ENCODE data around the gene DCUN1D2.
"Not testable (repeated sequence)": the region's sequence is repeated elsewhere in the genome, so short reads cannot be mapped to it uniquely, and the experiment has no call there.

Gene DCUN1D2

GRCh38 chr13:113474179-113474578 lies 16.3 kb downstream of the DCUN1D2 start:
- TF ChIP-seq CTCF (conservative IDR thresholded peaks at IDR 0.05; ENCODE audit: low read depth, low read length), result peak; percentile 4
- no peak overlapping the region for H3K4me3 ChIP-seq (ENCODE audit: low read depth, low read length)
- DNase-seq (ENCODE audit: low read depth), result peak; percentile 94

GRCh38 chr13:113472355-113473025 lies 18.0 kb downstream of the DCUN1D2 start:
- DNase-seq (ENCODE audit: low read depth), result no peak
- no peak overlapping the region for H3K4me3 ChIP-seq (ENCODE audit: low read depth, low read length)
- TF ChIP-seq CTCF (conservative IDR thresholded peaks at IDR 0.05; ENCODE audit: low read depth, low read length), result no peak

GRCh38 chr13:113471844-113472243 lies 18.7 kb downstream of the DCUN1D2 start:
- no peak for DNase-seq (ENCODE audit: low read depth)
- H3K4me3 ChIP-seq (ENCODE audit: low read depth, low read length), result no peak overlapping the region
- no peak for TF ChIP-seq CTCF (conservative IDR thresholded peaks at IDR 0.05; ENCODE audit: low read depth, low read length)

GRCh38 chr13:113470635-113471163 lies 19.8 kb downstream of the DCUN1D2 start:
- not testable (repeated sequence) for DNase-seq (ENCODE audit: low read depth)

GRCh38 chr13:113470073-113470472 lies 20.4 kb downstream of the DCUN1D2 start:
- no peak for TF ChIP-seq CTCF (conservative IDR thresholded peaks at IDR 0.05; ENCODE audit: low read depth, low read length)
- H3K4me3 ChIP-seq (ENCODE audit: low read depth, low read length), result no peak overlapping the region
- DNase-seq (ENCODE audit: low read depth), result no peak

More at GRCh38 chr13:113470635-113471163, 19.8 kb downstream of the DCUN1D2 start:
- not testable (repeated sequence) for H3K4me3 ChIP-seq (ENCODE audit: low read depth, low read length)

- H3K4me3 ChIP-seq (ENCODE audit: low read depth, low read length), result no peak overlapping the region
- DNase-seq (ENCODE audit: low read depth), result no peak
- TF ChIP-seq CTCF (conservative IDR thresholded peaks at IDR 0.05; ENCODE audit: low read depth, low read length), result no peak
Measured at GRCh38 chr13:113469582-113469981, 20.9 kb downstream of the DCUN1D2 start.

- TF ChIP-seq CTCF (conservative IDR thresholded peaks at IDR 0.05; ENCODE audit: low read depth, low read length), result no peak
- DNase-seq (ENCODE audit: low read depth), result peak; percentile 11
- no peak overlapping the region for H3K4me3 ChIP-seq (ENCODE audit: low read depth, low read length)
Measured at GRCh38 chr13:113468472-113469201, 21.9 kb downstream of the DCUN1D2 start.

Data from choroid plexus epithelial cell (primary cell).